Measurements from ENCODE around the gene BICDL2.
"Not testable (repeated sequence)": the region's sequence is repeated elsewhere in the genome, so short reads cannot be mapped to it uniquely, and the experiment has no call there.

The BICDL2 gene

DNA sequence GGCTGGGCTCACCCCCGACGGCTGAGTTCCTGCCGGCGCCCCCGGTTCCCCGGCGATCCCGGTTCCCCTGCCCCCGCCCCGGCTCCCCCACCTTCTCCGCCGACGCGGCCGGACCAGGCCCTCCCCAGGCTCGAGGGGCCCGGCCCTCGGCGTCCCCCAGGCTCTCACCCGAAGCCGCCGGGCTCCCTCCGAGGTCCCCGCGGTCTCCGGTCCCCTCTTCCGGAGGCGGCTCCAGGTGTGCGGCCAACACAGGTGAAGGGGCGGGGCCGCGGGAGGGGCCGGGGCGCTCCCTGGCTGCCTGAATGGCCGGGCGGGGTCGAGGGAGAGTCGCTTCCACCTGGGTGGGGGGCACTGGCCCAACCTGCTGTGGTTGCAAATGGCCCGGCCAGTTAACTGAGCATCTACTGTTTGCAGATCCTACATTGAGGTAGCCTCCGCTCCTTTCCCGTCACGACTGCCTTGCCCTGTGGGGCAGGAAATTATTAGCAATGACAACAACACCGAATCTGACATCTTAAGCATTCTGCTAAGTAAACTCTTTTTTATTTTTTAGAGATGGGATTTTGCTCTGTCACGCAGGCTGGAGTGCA is at the start of gene BICDL2:
Gene BICDL2, minus strand, starts transcription at position 219 of the 590 bp plus-strand sequence. CDS start 1,448 bp downstream, outside the sequence.
- no peak for DNase-seq

DNA sequence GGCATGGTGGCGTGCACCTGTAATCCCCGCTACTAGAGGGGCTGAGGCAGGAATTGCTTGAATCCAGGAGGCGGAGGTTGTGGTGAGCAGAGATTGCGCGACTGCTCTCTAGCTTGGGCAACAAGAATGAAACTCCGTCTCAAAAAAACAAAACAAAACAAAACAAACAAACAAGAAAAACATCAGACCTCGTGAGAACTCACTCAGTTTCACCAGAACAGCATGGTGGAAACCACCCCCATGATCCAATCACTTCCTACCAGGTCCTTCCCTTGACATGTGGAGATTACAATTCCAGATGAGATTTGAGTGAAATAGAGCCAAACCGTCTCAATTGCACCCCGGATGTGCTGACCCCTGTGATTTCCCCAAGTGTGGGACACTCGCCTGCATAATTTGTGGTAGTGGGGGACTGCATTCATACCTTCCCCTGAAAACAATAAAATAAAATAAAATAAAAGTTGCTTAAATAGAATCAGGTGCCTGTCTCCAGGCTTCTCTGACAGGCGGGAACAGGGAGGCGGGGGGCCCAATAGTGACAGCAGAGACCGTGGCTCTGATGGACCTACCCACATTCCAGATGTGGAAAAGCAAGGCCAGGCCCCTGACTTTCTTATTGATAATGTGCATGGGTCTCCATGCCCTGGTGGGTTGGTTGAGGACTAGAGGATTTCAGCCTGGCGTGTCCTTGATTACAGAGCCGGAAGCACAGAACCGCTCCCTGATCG is 49.3 kb upstream of the BICDL2 start:
- DNase-seq: no peak

- no peak for DNase-seq
These were observed 48.4 kb upstream of the BICDL2 start for GRCh38 chr16:3084969-3085670.

- no peak for DNase-seq
These were observed 47.7 kb upstream of the BICDL2 start for GRCh38 chr16:3084491-3084890.

- DNase-seq: not testable (repeated sequence)
These were observed 46.7 kb upstream of the BICDL2 start for GRCh38 chr16:3083408-3083807.

GRCh38 chr16:3081957-3082356 is 45.2 kb upstream of the BICDL2 start:
- not testable (repeated sequence) for DNase-seq

- no peak for DNase-seq
These were observed 43.3 kb upstream of the BICDL2 start for GRCh38 chr16:3080024-3080423.

GRCh38 chr16:3076577-3076976 is 39.8 kb upstream of the BICDL2 start:
- no peak for DNase-seq

- DNase-seq: not testable (repeated sequence)
These were observed 39.2 kb upstream of the BICDL2 start for GRCh38 chr16:3075946-3076345.

GRCh38 chr16:3075523-3075915 is 38.8 kb upstream of the BICDL2 start:
- no peak for DNase-seq

- no peak for DNase-seq
These were observed 38.2 kb upstream of the BICDL2 start for GRCh38 chr16:3074860-3075522.

DNA sequence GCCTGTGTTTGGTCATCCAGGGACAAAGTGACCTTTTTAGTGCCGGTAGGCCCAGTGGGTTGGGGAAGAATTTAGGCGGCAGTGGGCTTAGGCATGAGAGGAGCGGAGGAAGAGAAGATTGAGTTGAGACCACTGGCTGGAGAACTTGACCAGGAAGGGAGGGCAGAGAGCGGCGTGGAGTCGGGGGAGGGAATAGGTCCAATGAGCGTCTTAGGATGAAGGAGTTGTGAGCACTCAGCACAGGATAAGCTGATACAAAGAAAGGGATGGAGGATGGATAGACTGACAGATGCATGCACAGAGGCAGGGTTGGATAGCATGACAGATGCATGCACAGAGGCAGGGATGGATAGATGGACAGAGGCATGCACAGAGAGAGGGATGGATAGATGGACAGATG is 36.7 kb upstream of the BICDL2 start:
- DNase-seq: no peak

GRCh38 chr16:3072576-3073263 is 36.0 kb upstream of the BICDL2 start:
- not testable (repeated sequence) for DNase-seq

DNA sequence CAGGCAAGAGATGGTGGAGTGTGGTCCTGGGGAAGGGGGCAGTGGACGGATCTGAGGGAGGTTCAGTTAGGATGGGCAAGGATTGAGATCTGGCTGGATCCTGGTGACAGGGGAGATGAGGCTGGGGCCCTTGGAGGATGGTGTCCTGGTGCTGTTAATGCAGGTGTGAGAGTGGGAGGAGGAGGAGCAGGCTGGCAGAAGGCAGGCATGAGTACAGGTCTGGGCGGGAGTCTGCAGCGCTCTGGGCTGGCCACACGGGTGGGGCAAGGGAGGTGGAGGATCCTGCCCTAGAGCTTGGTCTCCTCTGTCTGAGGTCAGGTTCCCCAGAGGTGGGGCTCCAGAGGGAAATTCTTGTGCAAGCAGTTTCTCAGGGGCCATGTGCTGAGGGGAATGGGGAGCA is 35.4 kb upstream of the BICDL2 start:
- not testable (repeated sequence) for DNase-seq

DNA sequence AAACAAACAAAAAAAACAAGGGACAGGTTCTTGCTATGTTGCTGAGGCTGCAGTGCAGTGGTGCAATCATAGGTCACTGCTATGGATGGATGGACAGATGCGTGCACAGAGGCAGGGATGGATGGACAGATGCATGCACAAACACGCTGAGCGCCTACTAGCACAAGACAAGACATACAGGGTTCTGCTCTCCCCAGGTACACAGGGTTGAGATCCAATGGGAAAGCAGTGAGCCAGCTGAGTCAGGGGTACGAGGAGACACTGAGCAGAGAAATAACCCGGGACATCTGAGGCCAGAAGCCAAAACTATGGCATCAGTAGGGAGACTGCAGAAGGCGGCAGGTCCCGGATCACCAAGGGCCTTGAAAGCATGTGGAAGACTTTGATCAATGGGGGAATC is 34.9 kb upstream of the BICDL2 start:
- DNase-seq: no peak

GRCh38 chr16:3070608-3071111 is 33.9 kb upstream of the BICDL2 start:
- no peak for DNase-seq

GRCh38 chr16:3069146-3069545 is 32.4 kb upstream of the BICDL2 start:
- not testable (repeated sequence) for DNase-seq

DNA sequence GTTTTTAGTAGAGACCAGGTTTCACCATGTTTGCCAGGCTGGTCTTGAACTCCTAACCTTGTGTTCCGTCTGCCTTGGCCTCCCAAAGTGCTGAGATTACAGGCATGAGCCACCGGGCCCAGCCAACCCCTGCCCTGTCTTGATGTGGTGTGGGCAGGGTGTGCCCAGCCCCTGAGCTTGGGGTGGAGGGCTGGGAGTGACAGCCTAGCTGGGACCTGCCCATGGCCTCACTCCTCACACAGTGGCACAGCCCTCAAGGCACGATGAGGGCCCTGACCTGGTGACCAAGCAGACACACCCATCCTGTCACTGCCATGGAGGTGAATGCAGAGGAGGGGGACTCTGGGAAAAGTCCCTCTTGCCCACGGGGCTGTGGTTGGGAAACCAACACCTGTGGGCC is 31.7 kb upstream of the BICDL2 start:
- DNase-seq: no peak

GRCh38 chr16:3066440-3066748 is 29.6 kb upstream of the BICDL2 start:
- DNase-seq: no peak

- no peak for DNase-seq
These were observed 29.1 kb upstream of the BICDL2 start for GRCh38 chr16:3065742-3066439.

DNA sequence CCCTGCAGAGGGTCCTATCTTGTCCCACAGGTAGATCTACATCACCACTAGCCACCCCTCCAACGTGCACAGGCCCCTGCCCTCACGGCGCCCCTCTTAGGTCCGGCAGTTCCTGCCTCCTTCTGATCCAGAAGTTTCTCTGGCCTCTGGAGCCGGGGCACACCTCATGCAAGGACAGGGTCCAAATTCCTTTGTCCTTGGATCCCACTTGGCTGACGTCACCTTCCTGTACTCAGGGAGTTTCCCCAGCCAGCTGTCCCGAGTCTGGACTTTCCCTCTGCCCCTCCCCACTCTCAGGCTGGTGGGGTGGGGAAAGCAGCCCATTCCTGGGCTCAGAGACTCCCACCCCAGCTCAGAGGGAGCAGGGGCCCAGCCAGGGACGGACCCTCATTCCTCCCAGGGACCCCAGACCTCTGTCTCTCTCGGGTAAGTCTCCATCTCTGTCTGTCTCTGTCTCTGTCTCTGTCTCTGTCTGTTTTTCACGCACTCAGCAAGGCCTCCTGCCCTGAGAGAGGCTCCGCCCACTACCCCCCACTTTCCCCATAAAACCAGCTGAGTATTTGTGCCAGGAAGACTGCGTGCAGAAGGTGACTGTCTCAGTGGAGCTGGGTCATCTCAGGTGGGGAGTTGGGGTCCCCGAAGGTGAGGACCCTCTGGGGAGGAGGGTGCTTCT is 28.5 kb upstream of the BICDL2 start, which contains the start of gene IL32:
Gene IL32, plus strand, starts transcription at position 572 of the 673 bp plus-strand sequence. CDS start 172 bp downstream, outside the sequence.
- no peak for DNase-seq
